ENCODE results near the gene OR2H2.

The OR2H2 gene

DNA sequence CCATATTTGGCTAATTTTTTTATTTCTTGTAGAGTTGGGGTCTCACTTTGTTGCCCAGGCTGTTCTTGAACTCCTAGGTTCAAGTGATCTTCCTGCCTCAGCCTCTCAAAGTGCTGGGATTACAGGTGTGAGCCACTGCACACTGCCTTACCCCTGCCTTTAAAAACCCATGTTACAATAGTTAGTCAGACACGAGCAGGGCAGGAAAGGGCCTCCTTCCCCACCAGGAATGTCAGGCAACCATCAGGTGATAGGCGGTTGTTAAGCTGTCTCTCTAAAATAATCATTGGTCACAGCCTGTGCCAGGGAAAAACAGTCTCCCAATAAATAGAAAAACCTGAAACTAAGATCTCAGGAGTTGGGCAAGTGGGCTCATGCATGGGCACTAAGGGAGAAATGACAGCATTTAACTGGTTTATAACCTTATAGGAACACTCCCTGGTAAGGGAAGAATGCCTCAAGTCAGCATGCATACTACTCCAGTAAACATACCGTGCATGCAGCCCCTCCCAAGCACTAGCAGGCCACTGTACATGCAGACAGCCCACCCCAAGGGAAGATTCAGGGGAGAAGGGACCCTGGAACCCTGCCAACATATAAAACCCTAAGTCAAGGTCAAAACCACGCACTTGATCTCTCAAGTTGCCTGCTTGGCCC lies 8.4 kb downstream of the OR2H2 start:
- DNase-seq: no peak

DNA sequence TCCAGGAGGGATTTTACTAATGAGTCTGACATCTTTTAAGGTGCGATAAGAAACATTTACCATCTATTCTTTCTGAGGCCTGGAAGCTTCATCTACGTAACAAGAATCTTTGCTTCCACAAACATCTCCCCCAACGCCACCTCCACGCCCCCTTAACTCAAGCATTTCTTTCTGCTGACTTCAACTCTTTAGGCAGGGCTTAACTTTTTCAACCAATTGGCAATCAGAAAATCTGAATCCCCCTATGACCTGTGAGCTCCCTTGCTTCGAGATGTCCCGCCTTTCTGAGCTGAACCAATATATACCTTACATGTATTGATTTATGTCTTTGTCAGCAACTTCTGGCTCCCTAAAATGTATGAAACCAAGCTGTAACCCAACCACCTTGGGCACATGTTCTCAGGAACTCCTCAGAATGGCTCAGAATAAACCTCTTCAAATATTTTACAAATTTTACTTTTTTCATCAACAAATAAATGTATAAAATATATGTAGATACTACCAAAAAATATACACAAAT lies 11.5 kb downstream of the OR2H2 start:
- no peak for DNase-seq

DNA sequence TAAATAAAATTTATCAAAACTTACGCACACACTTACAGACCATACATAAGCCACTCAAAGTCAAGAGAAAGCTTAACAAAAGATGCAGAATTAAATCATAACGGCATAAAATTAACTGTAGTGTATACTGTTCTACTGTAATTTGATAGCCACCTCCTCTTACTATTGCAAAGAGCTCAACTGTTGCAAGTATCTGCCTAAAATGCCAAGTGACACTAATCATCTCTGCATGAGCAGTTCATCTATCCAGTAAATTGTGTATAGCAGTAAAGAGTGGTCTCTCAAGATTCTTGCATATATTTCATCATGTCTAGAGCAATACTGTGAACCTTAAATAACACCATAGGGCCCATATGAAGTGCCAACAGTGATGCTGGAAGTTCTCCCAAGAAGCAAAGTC lies 12.3 kb downstream of the OR2H2 start:
- no peak for DNase-seq

DNA sequence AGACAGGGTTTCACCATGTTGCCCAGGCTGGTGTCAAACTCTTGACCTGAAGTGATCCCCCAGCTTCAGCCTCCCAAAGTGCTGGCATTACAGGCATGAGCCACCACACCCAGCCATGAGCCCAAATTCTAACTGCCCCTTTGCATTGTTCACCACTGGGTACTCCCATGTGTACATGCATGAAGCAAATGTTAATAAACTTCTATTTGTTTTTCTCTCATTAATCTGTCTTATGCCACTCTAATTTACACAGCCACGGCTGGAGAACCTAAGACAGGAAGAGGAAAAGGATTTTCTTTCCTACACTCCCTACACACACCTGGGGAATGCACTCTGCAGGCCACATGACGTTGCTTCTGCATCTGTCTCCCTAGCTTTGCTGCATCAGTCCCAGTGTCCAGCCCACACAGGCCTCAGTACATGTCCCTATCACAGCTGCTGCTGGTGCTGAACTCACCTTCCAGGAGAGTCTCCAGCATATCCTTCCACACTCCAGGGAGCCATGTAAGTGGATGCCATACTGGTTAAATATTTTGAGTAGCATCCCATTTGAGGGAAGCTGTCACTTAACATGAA lies 13.3 kb downstream of the OR2H2 start:
- no peak for DNase-seq

DNA sequence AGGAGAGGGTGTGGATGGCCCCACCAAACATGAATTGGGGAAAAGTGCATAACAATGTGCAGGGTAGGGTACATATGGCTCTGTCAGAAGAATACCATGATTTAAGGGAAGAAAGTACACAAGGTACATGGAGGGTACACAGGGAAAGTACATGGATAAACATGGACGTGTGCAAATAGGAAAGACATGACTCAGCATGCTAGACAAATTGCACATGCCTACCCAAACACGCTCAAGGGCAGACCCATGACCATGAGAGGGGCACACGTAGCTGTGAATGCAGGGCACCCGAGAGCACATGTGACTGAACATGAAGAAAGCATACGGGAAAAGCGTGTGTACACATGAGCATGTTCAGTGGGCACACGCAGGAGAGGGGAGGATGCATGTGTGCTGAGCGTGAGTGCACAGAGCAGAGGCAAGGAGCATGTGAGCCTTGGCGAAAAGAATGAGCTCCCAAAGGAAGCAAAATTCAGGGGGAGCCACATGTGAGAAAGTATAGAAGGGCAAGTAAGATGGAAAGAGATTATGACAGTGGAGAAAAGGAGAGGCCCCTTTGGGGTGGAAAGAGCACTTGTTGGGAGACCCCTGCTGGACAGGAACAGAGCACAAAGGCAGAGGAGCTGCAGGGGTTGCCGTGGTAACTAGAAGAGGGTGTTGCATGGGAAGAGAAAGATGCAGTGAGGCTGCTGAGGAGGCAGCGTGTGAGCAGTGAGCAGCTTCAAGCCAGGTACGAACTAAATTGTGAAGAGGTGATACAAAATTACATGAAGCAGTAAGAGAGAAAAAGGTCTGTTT lies 17.8 kb downstream of the OR2H2 start:
- no peak for DNase-seq

DNA sequence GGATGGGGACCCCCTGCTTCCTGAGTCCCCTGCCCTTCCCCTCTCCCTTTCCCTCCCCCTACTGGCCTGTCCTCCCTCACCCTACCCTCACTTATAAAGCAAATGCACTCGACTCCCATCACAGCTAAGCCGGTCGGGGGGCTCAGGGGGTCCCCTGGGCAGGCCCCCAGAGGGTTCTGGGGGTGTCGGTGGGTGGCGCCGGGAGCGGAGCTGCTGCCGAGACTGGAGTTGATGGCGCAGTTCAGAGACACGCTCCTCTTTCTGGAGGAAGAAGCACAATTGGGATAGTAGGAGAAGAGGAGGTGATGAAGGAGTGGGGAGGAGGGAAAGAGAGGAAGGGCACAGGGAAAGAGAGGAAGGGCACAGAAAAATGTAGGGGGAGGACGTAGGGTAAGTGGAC lies 18.5 kb downstream of the OR2H2 start:
- DNase-seq: no peak

DNA sequence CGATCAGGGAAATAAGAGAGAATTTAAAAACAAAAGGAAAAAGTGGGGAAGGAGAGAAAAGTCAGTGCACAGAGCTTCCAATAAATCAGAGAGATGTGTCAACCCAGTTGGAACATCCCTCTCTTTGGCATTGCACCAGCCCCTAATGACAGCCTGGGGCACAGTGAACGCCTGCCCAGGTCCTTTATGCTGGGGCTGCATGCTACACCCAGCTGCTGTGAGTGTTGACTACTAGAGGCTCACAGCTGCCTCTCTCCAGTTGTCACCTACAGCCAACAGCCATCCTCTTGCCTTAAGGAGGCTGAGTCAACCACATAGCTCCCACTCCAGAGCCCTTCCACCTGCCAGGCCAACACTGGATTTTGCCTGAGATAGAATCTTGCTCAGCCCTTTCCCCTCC lies 19.0 kb downstream of the OR2H2 start:
- no peak for DNase-seq

DNA sequence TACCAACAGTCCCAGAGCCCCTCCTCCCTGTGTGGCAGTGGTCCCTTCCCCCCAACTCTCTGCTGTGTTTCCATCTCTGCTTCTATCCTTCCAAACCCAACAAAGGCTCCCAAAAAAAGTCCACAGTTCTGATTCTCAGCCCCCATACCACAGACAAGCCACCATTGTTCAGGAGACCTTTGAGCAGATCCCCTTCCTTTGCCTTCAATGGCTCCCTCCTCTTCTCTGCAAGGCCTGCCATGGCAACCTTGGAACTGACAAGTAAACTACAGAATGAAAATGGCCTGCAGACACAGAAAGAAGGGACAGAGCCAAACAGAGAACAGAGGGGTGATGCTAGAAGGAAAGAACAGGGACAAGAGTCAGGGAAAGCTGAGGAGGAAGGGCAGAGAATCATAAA lies 23.2 kb downstream of the OR2H2 start:
- DNase-seq: no peak

DNA sequence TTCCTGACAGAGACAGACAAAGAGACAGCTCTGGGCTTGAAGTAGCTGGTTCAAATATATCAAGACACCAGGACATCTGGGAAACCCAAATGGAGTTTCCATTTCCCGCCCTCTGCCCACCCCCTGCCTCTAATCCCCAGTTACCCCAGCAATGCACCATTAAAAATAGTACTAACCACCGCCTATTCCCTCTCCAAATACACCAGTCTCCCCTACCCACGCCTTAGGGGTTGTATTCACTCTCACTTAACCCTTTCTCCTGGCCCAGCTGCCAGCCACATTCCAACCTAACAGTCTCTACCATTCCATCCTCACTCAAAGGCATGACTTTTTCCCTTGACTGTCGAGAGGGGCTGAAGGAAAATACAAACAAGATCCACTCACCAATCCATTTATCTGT lies 25.6 kb downstream of the OR2H2 start:
- no peak for DNase-seq

DNA sequence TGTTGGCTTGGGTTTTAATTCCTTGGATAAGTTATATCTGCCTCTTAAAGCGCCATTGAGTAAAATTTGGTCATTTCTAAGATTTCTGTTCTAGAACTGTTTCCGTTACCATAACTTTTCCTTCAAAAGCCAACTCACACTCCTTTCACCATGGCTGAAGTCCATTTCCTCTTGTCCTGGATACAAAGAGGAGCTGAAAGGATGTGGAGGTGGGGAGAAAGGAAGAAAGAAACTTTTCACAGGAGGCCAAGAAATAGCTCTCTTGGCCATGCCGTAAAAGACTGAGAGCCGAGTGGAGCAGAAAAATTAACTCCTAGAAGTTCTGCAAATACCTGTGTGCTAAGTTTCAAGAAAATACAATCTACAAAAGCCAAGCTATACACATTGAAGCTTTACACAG lies 26.5 kb downstream of the OR2H2 start:
- DNase-seq: no peak

DNA sequence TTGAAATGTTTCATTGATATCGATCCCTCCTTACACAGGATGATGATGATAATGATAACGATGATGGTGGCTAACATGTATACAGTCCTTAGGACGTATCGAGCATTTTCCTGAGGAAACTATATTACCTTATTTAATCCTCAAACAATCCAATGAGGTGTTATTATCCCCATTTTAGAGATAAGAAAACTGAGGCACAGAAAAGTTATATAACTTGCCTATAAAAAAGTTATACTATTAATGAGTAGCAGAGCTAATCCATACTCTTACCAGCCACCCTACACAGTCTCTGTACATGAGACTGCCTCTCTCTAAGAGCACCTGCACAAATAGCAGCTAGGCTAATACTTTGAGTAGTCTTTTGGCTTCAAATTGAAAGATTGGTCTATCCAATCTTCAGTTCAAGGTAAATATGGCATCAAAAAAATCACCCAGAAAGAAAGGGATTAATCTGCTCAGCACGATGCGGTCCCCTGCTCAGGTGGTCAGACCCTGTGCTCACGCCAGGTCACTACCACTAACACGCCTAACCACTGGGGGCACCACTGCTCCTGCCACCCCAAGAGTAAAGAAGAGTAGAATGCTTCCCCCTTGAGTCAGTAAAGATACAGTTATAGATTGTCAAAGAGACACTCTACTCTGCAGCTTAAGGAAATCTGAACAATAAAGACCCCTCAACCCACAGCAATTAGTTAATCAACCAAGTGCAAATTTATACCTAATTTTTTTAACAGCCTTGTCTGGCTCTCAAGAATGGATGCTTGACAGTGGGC lies 33.0 kb downstream of the OR2H2 start:
- no peak for DNase-seq

DNA sequence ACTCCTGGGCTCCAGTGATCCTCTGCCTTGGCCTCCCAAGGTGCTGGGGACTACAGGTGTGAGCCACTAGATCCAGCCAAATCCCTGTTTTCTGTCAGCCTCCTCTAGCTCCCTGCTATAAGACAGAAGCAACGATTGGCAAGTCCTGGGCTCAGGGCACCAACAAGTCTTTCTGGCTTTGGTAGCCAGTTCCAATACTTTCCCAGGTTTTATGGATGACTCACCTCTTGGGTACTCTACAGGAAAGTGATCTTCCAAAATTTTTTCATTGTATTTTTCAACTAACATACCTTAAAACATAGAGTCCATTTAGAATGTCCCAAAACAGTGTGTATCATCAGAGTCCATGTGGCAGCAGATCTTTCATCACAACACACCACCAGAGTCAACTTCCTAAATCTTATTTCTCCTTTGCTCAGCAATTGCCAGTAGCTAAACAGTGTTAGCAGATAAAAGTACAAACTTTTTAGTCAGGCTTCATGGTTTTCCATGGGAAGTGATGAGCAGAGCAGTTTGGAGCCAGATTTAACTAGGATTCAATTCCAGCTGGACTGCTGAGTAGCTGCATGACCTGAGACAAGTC lies 34.7 kb downstream of the OR2H2 start:
- DNase-seq: no peak

DNA sequence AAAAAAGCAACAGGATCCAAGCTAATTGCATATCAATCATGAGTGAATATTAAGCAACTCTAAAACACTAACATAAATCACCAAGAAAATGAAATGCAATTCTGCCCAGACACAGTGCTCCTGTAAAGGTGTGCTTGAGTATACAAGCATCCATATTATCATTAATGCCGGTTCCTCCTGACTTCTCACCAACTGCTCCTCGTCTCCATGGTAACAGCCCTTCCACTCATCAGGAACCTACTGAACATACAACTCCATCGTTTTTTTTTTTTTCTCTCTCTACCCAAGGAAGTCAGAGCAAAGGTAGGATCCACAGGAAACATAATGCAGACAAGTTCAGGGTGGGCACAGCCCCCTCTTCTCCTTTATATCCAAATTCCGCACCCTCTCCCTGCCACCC lies 35.7 kb downstream of the OR2H2 start:
- DNase-seq: no peak

DNA sequence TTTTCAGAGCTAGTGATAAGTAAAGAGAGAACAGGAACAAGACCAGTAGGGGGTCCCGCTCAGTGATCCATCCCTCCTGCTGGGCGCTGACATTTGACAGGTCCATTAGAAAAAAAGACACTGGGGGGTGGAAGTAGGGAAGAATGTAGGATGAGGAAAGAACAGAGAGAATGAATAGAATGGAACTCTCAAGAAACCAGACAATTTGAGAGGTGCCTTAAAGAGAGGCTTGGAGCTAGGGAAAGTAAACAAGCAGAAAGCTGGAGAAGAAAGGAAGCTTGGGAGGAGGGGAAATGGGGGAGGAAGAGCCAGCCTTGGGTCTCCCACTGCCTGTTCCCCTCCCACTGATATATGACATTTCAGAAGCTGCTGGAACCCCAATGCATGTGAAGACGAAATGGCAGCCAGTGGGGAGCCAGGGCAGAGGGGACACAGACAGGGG lies 39.6 kb downstream of the OR2H2 start:
- no peak for DNase-seq

DNA sequence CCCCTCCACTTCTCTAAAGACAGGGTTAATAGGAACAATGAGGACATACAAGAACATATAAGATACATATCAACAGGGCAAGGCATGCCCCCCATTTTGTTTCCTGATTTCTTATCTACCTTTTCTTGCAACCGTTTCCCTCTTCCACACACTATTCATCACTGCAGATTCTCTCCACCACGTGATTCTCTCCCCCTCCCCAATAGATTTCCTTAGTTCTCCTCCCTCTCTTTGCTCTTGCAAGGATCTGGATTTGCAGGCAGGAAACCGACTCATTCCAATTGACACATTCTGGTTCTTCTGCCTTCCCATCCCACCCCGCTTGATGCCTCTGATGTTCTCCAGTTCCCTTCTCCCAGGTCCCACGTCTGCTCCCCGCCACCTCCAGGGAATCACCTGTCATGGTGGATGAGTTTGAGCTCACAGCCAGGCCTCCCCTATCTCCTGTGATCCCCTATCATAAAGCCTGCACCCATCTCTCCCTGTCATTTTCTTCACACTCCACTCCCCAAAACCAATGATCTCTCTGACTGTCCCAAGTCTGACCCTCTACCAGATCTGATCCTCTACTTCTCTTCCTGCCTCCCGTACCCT lies 40.5 kb downstream of the OR2H2 start:
- DNase-seq: no peak

DNA sequence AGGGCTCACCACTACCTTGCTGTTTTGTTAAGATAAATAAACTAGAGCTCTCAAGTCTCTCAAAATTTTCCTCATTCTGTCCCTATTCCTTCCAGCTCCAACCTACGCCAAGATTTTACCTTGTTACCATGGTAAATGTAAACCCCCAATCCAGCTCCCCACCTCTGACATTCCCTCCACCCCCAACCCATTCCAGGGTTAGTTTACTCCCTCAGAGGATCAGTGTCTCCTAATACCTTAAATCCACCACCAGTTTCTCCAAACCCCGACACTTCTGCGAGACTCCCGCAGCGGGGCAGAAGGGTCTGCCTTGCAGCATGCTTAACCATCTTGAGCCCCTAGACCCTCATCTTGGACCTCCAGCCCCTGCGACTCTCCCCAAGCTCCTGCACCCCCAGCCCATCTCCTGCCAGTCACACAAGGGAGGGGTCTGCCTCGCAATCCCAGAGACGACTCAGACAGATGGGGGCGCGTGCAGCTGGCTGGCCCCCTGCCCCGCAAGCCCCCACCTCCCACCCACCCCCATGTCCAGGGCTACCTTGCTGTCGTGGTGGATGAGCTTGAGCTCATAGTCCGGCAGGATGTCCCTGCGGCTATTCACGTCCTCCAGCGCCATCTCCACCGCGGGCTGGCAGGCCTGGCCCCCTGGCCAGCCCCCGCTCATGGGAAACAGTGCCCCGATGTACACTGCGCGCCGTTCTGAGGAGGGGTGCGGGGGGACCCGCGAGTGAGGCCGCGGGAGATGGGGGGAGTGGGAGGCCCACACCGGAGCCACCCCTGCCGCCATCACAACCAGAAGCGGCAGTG lies 42.2 kb downstream of the OR2H2 start:
- no peak for DNase-seq

DNA sequence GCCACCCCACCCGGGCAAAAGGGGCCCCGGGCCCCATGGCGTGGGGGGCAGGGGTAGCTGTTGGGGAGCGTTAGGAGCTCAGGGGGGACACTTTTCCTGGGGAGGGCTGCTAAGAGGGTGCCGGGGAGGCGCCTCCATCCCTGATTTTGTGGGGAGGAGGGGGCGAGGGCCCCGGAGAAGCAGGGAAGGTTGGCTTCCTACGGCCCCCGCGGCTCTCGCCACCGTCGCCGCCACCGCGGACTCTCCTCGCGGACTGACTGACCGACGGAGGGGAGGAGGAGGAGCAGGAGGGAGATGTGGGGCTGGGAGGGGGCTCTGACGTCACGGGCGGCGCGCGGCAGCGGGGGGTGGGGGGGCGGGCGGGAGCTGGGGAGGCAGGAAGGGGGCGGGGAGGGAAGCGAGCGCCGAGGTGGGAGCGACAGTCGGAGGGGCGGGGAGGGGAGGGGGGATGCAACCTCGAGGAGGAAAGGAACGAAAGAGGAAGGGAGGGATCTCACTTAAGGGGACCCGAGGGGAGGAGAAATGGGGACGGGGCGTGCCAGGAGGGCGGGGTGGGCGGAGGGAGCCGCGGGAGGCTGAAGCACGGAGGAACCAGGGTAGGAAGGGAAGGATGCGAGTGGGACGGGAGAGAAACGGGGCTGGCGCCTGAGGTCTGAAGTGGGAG lies 43.0 kb downstream of the OR2H2 start:
- DNase-seq: no peak

DNA sequence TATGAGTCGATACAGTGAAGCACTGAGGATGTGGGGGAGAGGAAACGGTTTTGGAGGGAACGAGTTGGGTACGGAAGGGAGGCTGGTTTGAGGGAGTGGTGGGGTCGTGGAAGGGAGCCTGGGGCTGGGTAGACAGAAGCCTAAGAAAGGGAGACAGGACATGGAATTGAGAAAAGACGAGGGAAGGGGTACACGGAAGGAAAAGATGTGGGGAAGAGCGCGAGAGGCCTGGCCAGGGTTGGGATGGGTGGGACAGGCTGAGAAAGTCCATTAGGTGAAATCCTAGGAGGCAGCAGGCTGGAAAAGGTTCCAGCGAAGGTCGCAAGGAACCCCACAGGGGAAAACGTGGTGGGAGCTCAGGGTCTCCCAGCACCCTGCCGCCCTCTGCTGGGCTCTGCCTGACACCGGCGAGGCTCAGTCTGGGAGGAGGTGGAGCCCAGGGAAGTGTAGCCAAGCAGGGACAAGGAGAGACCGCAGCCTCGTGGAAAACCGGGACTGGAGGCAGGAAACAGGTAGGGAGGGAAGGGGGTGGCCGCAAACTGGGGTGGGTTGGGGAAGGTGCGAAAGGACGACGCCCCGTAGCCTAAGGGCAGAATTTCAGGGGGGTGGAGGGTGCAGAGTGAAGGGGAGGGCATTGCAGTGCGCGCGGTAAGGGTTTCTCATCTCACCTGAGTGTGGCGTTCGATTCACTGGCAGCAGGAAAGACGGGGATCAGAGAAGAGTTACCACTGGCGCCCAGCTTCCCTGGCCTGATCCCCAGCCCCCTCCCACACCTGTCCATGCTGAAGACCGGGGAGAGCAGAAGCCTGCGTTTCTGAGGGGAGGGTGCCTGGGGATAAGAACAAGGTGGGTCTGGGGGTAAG lies 43.7 kb downstream of the OR2H2 start:
- peak; percentile 70 for DNase-seq

DNA sequence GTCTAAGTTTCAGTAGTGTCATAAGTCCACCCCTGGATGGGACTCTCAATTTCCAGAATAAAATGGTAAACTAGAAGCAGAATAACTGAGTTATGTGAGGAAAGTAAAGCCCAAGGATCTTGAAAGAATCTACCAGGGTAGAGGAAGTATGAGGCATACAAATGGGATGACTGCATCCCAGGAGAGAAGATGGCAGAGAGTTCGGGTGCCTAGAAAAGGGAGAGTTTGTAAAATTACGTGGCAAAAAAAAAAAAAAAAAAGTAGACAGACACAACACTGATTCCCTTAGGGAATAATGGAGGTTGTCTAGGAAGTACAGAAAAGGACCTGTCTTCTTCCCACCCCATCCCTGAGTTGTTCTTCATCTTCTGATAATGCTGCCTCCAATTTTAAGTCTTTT lies 44.6 kb downstream of the OR2H2 start:
- no peak for DNase-seq

DNA sequence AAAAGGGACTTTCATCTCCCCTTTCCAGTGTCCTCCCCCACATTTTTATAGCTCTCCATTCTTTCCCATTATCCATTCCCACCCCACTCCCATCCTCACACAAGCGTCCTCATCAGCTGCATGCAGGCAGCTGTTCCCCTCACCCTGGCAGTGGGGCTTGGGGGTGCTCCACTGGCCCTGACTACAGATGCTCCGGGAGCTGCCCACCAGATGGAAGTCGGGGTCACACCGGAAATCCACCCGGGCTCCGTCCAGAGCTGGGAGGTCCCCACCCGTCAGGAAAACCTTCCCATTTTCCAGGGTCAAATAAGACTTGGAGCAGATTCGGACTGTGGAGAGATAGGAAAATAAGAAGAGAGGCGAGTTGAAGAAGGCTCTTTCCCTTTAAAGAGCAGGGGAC lies 45.4 kb downstream of the OR2H2 start:
- DNase-seq: no peak
